Heart right ventricle (tissue), 16 donors: ENCODE results near the gene MYO1G. TPM values are rescaled to one million over a fixed set of nuclear protein-coding genes. Genes with fewer than 3 reads are reported as not detected.

Experiments used
- ATAC-seq, 8 donors: fragments of 200-7000 bp; cut with Tn5 transposase; one replicate each; pipeline ENCODE4 v1.9.1; 2020; ENCODE audit warnings: mild to moderate bottlenecking in 8 of 8, moderate library complexity in 8 of 8, moderate number of reproducible peaks in 1 of 8
- DNase-seq, 2 donors: peaks; one replicate each; pipeline ENCODE4 v3.0.0-alpha.2; 2020
- H3K27ac ChIP-seq, 10 donors: fragments of 200-600 bp; sonication (generic) in 2 of 10; one replicate each; pipeline versions ENCODE4 v1.5.0 to v1.8.0; 2020 to 2022; ENCODE audit warnings: mild to moderate bottlenecking in 3 of 10
- H3K27me3 ChIP-seq, 7 donors: fragments of 200-600 bp; one replicate each; pipeline ENCODE4 v1.8.0; 2021 to 2022; ENCODE audit warnings: mild to moderate bottlenecking in 2 of 7
- H3K36me3 ChIP-seq, 9 donors: fragments of 200-600 bp; sonication (generic) in 1 of 9; one replicate each; pipeline versions ENCODE4 v1.5.0 to v1.8.0; 2020 to 2022; ENCODE audit warnings: mild to moderate bottlenecking in 2 of 9
- H3K4me1 ChIP-seq, 9 donors: fragments of 200-600 bp; sonication (generic) in 1 of 9; one replicate each; pipeline versions ENCODE4 v1.5.0 to v1.8.0; 2020 to 2022; ENCODE audit warnings: mild to moderate bottlenecking in 4 of 9
- H3K4me3 ChIP-seq, 10 donors: fragments of 200-600 bp; sonication (generic) in 2 of 10; one replicate each; pipeline versions ENCODE4 v1.5.0 to v1.8.0; 2020 to 2022; ENCODE audit warnings: mild to moderate bottlenecking in 7 of 10, moderate library complexity in 2 of 10
- H3K9me3 ChIP-seq, 11 donors: fragments of 200-600 bp in 10 of 11; sonication (generic) in 2 of 11; one replicate each; pipeline versions ENCODE4 v1.5.0 to v1.8.0; 2013 to 2022; ENCODE audit warnings: mild to moderate bottlenecking in 2 of 11, control low read depth in 1 of 11, moderate library complexity in 1 of 11
- WGBS, 2 donors: extraction: QIAGEN DNeasy Blood & Tissue Kit; methylation state at CpG; one replicate each; pipeline ENCODE4 v1.1.7; 2013; ENCODE audit warnings: inconsistent platforms in 1 of 2; 5-methylcytosine and 5-hydroxymethylcytosine counted together
- intact Hi-C, 10 donors: fragments of 100-400 bp; cut with DNase I; formaldehyde crosslinking; loops; one replicate each; pipeline versions ENCODE4 v1.11.1 to v1.14.2; 2022
- polyA plus RNA-seq, 2 donors: library from polyadenylated mRNA; stranded (reverse); fragments of 200-250 nt; gene quantifications; one replicate each; pipeline ENCODE4 v1.2.3, GENCODE V29; 2013
- total RNA-seq, 10 donors: library from RNA; stranded (reverse); fragmentation: NEBNext Ultra II Directional in 3 of 10; extraction: Animal tissue kit (Norgen Biotek cat#: 25700) in 3 of 10; gene quantifications; one replicate each; pipeline versions ENCODE4 v1.2.1 to v1.2.4, GENCODE V29; 2021 to 2023
- TF ChIP-seq, protein P1 (sequence below), 9 donors: fragments of 200-600 bp; sonication (generic) in 2 of 9; IDR thresholded peaks; one replicate each; pipeline versions ENCODE4 v1.5.0 to v1.8.0; 2021 to 2022; ENCODE audit warnings: antibody characterized with exemption in 9 of 9, mild to moderate bottlenecking in 5 of 9, moderate library complexity in 1 of 9
- donor health status: Arrhythmogenic right ventricular cardiomyopathy.
- donor health status: ischemic (EF 13 %, LVEDD 7.1; RV severe dilation, severe dysfunction).
- donor health status: healthy with polysubstance abuse.
- donor health status: DM: no; HTN: yes; CAD: no.
- donor health status: DM: no; HTN: no; CAD: no.
- donor health status: ischemic (EF 25% LVEDD 6.9; RV normal size, moderate dysfunction).
- donor health status: ischemic (EF 25% LVEDD 5.7; RV mildly dilated, moderate dysfunction).
- donor health status: healthy.
- donor health status: DM: yes; HTN: yes; CAD: no.
- donor health status: Ischemic cardiomyopathy.
- donor health status: ischemic (EF 35%, LVEDD 5.7; RV mildly dilated, moderate dysfunction).
- donor health status: nonischemic (EF 11% LVEDD 7.7; RV severe dilation, severe dysfunction).
- donor health status: DM: yes; HTN: yes; CAD: no.
- donor health status: PGD.
- donor health status: ischemic (EF 29% LVEDD 5.4; RV normal size, mild dysfunction).
- donor health status: nonischemic (EF 23%, LVEDD 6.1; RV moderate dilation, normal function).

Gene MYO1G
- total and polyA plus RNA-seq, 12 donors = 0.30 to 11.0 (median 0.70) TPM

DNA sequence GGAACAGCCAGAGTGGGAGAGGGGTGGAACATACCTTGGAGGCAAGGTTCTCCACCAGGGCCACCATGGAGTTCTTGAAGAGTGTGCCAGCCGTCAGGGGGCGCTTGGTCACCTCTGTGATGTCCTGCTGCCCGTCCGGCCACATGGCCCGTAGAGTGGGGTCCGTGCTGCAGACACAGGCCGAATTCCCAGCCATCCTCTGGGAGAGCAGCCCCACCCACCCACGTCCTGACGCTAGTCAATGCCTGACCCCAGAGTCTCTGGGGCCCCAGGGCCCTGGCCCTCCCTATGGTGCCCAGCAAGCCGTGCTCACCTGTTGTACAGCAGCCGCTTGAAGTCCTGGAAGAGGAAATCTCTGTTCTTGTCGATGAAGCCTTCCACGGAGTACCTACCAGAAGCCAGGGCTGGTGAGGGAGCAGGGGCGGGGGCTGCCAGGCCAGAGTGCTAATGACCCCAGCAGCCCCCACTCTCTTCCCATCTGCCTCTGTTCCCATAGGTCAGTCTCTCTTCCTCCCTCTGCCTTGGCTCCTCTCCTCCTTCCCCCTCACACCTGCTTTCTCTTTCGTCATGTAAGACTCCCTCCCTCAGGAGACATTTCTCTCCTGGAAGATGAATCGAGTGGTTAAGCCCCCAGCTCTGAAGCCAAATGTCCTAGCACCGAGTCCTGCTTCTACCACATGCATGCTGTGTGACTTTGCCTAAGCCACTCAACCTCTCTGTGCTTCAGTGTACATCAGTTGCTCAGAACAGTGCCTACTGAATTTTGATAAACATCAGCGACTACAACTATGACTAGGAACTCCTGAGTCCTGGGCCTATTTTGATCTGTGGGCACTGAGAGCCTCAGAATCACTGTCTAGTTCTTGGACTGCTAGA, 11.0 kb downstream of the MYO1G start:
- Histone ChIP-seq H3K4me3 (no peak overlapping the region), H3K4me1 (peaks cover under 1 to 5% (median 3%) of the 10 kb centered on the region in 9 donors), H3K27ac (no peak overlapping the region), H3K27me3 (peaks cover 0 to 8% (median 3%) of the 10 kb centered on the region in 7 donors), H3K36me3 (peaks cover 0 to 74% (median 0%) of the 10 kb centered on the region in 9 donors), H3K9me3 (no peaks in the 10 kb centered on the region)
- ATAC-seq = peak in 4 of 8 donors; percentile 6 to 40 (median 28)
- TF ChIP-seq, protein P1, sequence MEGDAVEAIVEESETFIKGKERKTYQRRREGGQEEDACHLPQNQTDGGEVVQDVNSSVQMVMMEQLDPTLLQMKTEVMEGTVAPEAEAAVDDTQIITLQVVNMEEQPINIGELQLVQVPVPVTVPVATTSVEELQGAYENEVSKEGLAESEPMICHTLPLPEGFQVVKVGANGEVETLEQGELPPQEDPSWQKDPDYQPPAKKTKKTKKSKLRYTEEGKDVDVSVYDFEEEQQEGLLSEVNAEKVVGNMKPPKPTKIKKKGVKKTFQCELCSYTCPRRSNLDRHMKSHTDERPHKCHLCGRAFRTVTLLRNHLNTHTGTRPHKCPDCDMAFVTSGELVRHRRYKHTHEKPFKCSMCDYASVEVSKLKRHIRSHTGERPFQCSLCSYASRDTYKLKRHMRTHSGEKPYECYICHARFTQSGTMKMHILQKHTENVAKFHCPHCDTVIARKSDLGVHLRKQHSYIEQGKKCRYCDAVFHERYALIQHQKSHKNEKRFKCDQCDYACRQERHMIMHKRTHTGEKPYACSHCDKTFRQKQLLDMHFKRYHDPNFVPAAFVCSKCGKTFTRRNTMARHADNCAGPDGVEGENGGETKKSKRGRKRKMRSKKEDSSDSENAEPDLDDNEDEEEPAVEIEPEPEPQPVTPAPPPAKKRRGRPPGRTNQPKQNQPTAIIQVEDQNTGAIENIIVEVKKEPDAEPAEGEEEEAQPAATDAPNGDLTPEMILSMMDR (IDR thresholded peaks at IDR 0.05) = peak in 6 of 9 donors; percentile 13 to 49 (median 34)
- DNase-seq = no peak
- intact Hi-C loops = loop anchor here in 1 of 10 donors (1.0 kb wide), 1 partner anchor 168 kb away; no protein-coding TSS in a partner anchor
- 59 to 60% methylated on average over 18 of the region's 18 CpGs for WGBS, 2 donors

GRCh38 chr7:44966731-44967538, 11.9 kb downstream of the MYO1G start:
- no peak overlapping the region for H3K4me3 ChIP-seq
- intact Hi-C loops = loop anchor here in 1 of 10 donors (1.0 kb wide), 1 partner anchor 169 kb away; no protein-coding TSS in a partner anchor
- no peaks in the 10 kb centered on the region for H3K9me3 ChIP-seq
- H3K4me1 ChIP-seq = peaks cover 8 to 13% (median 11%) of the 10 kb centered on the region in 9 donors
- DNase-seq (no peak), ATAC-seq (no peak)
- TF ChIP-seq, protein P1 (IDR thresholded peaks at IDR 0.05) = no peak
- WGBS, 2 donors = 81 to 89% methylated on average over 9 of the region's 9 CpGs
- H3K27me3 ChIP-seq = peaks cover 4 to 17% (median 12%) of the 10 kb centered on the region in 7 donors
- no peak overlapping the region for H3K27ac ChIP-seq
- H3K36me3 ChIP-seq = peaks cover 0 to 71% (median 0%) of the 10 kb centered on the region in 9 donors

DNA sequence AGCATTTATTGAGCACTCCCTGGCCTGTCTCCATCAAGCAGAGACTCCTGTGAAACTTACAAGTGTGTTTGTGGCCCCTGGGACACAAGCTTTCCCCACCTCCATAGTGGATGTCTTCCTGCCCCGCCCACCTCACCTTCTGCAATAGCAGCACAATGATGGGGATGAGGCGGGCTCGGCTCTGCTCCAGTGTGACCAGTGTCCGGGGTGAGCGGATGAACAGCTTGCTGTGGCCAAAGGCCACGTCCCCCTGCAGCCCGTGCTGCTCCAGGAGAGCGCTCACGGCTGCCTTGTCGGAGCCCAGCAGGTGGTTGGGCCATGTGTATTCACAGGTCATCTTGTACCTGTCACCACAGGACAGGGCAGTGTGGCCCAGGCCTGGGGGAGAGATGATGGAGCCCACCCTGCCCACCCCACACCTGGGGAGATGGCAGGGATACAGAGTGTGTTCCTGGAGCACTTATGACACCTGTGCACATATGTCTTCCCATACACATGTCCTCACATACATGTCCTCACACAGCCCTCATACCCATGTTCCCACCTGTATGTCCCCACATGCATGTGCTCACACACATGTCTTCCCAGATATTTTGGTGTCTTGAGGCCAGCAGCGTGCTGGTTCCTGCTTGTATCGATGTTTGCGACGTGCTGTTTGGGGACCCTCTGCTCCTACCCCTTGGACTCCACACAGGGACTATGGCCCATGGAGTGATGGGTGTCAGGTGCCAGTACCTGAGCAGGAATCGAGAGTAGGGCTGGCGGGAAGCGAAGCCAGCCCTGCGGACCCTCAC, 12.7 kb downstream of the MYO1G start:
- H3K4me3 ChIP-seq = no peak overlapping the region
- no peak for DNase-seq
- ATAC-seq = no peak
- H3K4me1 ChIP-seq = peaks cover 8 to 13% (median 11%) of the 10 kb centered on the region in 9 donors
- H3K36me3 ChIP-seq = peaks cover 0 to 66% (median 0%) of the 10 kb centered on the region in 9 donors
- WGBS, 2 donors = 94% methylated on average over 18 of the region's 18 CpGs
- H3K9me3 ChIP-seq = no peaks in the 10 kb centered on the region
- H3K27ac ChIP-seq = no peak overlapping the region
- intact Hi-C loops = no loop called here
- H3K27me3 ChIP-seq = peaks cover 4 to 18% (median 12%) of the 10 kb centered on the region in 7 donors
- TF ChIP-seq, protein P1 (IDR thresholded peaks at IDR 0.05) = no peak
